Metanephros (tissue), 1 donor: Measurements from ENCODE around the gene ZNF735. TPM values are rescaled to one million over a fixed set of nuclear protein-coding genes. Genes with fewer than 3 reads are reported as not detected.

Source experiments
- total RNA-seq: library from RNA; depleted of rRNA; stranded (reverse); fragments of >200 nt; gene quantifications from one replicate; pipeline ENCODE4 v1.2.3, GENCODE V29; 2014

ZNF735 gene
- not detected for total RNA-seq

DNA sequence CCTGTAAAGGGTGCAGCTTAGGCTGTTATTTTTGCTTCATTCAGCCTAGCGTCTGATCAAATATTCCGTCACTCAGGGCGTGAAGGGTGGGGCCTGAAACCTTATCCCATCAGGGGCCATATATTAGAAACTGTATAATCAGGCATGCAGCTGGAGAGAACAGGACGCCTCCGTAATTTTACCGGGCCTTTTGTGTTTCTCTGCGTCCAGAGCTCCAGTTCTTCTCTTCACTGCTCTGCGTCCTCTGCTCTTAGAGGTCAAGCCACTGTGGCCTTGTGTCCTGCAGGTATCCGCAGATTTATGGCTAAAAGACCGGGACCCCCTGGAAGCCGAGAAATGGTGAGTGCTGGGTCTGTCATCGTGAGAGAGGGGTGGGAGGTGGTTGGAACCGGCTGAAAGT lies at the start of gene ZNF735:
TSS of gene ZNF735 (plus strand) at position 301 of the 400 bp plus-strand sequence. CDS start at position 301, 0 bp downstream.

DNA sequence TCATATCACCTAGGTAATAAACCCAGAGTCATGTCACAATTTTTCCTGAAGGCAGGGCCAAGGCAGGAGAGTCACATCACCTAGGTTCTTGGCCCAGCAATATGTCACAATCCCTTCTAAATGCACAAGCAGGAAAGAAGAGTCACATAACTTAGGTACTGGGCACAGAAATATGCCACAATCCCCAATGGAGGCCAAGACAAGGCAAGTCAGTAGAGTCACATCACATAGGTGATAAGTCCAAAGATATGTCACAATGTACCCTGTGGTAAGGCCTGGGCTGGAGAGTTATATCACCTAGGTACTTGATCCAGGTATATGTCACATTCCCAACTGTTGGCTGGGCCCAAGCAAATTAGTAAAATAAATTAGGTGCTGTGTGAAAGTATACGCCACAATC lies 21.2 kb downstream of the ZNF735 start, which contains the start of gene ZNF679:
TSS of gene ZNF679 (plus strand) at position 301 of the 400 bp plus-strand sequence. CDS start 20,644 bp downstream, outside the sequence.

Other genes with a start within 250 kb of the ZNF735 start
- gene ZNF722, start 208.4 kb upstream of the ZNF735 start, total RNA-seq = not detected
- 0.35 TPM for gene ZNF727, start 161.8 kb upstream of the ZNF735 start, total RNA-seq
- not detected for gene ZNF679, start 21.3 kb downstream of the ZNF735 start, total RNA-seq
- gene ZNF736, start 106.8 kb downstream of the ZNF735 start, total RNA-seq = 36.1 TPM